ENCODE measurements around the gene GALNT2. TPM values are rescaled to one million over a fixed set of nuclear protein-coding genes. Genes with fewer than 3 reads are reported as not detected.

The GALNT2 gene
- total RNA-seq, 1 experiment from 2014 or later = 62.5 TPM

GRCh38 chr1:230169454-230170152 is 102.6 kb downstream of the GALNT2 start:
- no peak for DNase-seq (ENCODE audit: low read depth in 1 of 2, low spot score in 2 of 2)
- no peak overlapping the region for H3K27ac ChIP-seq
- no peaks in the 10 kb centered on the region for H3K27me3 ChIP-seq (replicated peaks)
- H3K4me3 ChIP-seq = no peak overlapping the region
- no peaks in the 10 kb centered on the region for H3K36me3 ChIP-seq
- H3K9me3 ChIP-seq (replicated peaks) = peaks cover 3% of the 10 kb centered on the region
- H3K4me1 ChIP-seq (replicated peaks) = peaks cover 9% of the 10 kb centered on the region; the same call in 1 of the 2 replicates

- no peaks in the 10 kb centered on the region for H3K27me3 ChIP-seq (replicated peaks)
- H3K9me3 ChIP-seq (replicated peaks) = peaks cover 3% of the 10 kb centered on the region
- no peak overlapping the region for H3K4me3 ChIP-seq
- DNase-seq (ENCODE audit: low read depth in 1 of 2, low spot score in 2 of 2) = no peak
- peaks cover 9% of the 10 kb centered on the region; the same call in 1 of the 2 replicates for H3K4me1 ChIP-seq (replicated peaks)
- H3K27ac ChIP-seq = no peak overlapping the region
- H3K36me3 ChIP-seq = no peaks in the 10 kb centered on the region
Observed at GRCh38 chr1:230170153-230170547, 103.1 kb downstream of the GALNT2 start.

GRCh38 chr1:230170622-230171021 is 103.6 kb downstream of the GALNT2 start:
- no peaks in the 10 kb centered on the region for H3K27me3 ChIP-seq (replicated peaks)
- H3K36me3 ChIP-seq = no peaks in the 10 kb centered on the region
- H3K27ac ChIP-seq = no peak overlapping the region
- DNase-seq (ENCODE audit: low read depth in 1 of 2, low spot score in 2 of 2) = no peak
- no peak overlapping the region for H3K4me3 ChIP-seq
- H3K9me3 ChIP-seq (replicated peaks) = peaks cover 3% of the 10 kb centered on the region
- peaks cover 9% of the 10 kb centered on the region; the same call in 1 of the 2 replicates for H3K4me1 ChIP-seq (replicated peaks)

- no peak overlapping the region for H3K4me3 ChIP-seq
- DNase-seq (ENCODE audit: low read depth in 1 of 2, low spot score in 2 of 2) = no peak
Observed at GRCh38 chr1:230171356-230172015, 104.4 kb downstream of the GALNT2 start.

GRCh38 chr1:230172016-230172537 is 105.0 kb downstream of the GALNT2 start:
- Histone ChIP-seq H3K9me3 (replicated peaks) (peaks cover 2% of the 10 kb centered on the region), H3K27me3 (replicated peaks) (no peaks in the 10 kb centered on the region), H3K4me1 (replicated peaks) (peaks cover 9% of the 10 kb centered on the region; the same call in 1 of the 2 replicates), H3K4me3 (no peak overlapping the region), H3K36me3 (no peaks in the 10 kb centered on the region), H3K27ac (no peak overlapping the region)
- DNase-seq (ENCODE audit: low read depth in 1 of 2, low spot score in 2 of 2) = no peak

More at GRCh38 chr1:230171356-230172015, 104.4 kb downstream of the GALNT2 start:
- H3K27ac ChIP-seq = no peak overlapping the region
- no peaks in the 10 kb centered on the region for H3K27me3 ChIP-seq (replicated peaks)
- peaks cover 9% of the 10 kb centered on the region; the same call in 1 of the 2 replicates for H3K4me1 ChIP-seq (replicated peaks)
- no peaks in the 10 kb centered on the region for H3K36me3 ChIP-seq
- peaks cover 3% of the 10 kb centered on the region for H3K9me3 ChIP-seq (replicated peaks)

GRCh38 chr1:230173187-230173975 is 106.3 kb downstream of the GALNT2 start:
- H3K9me3 ChIP-seq (replicated peaks) = no peaks in the 10 kb centered on the region
- no peaks in the 10 kb centered on the region for H3K36me3 ChIP-seq
- H3K27me3 ChIP-seq (replicated peaks) = no peaks in the 10 kb centered on the region
- H3K27ac ChIP-seq = no peak overlapping the region
- DNase-seq (ENCODE audit: low read depth in 1 of 2, low spot score in 2 of 2) = no peak
- no peak overlapping the region for H3K4me3 ChIP-seq
- H3K4me1 ChIP-seq (replicated peaks) = peaks cover 9% of the 10 kb centered on the region; the same call in 1 of the 2 replicates

GRCh38 chr1:230174041-230174440 is 107.0 kb downstream of the GALNT2 start:
- H3K4me1 ChIP-seq (replicated peaks) = peaks cover 9% of the 10 kb centered on the region; the same call in 1 of the 2 replicates
- DNase-seq (ENCODE audit: low read depth in 1 of 2, low spot score in 2 of 2) = peak in 1 of 2 experiments; percentile 30
- no peak overlapping the region for H3K27ac ChIP-seq
- H3K27me3 ChIP-seq (replicated peaks) = no peaks in the 10 kb centered on the region
- H3K9me3 ChIP-seq (replicated peaks) = no peaks in the 10 kb centered on the region
- H3K4me3 ChIP-seq = no peak overlapping the region
- no peaks in the 10 kb centered on the region for H3K36me3 ChIP-seq

GRCh38 chr1:230174471-230175162 is 107.6 kb downstream of the GALNT2 start:
- Histone ChIP-seq H3K36me3 (peaks cover 5% of the 10 kb centered on the region; the same call in 1 of the 2 replicates), H3K9me3 (replicated peaks) (no peaks in the 10 kb centered on the region), H3K4me1 (replicated peaks) (peaks cover 9% of the 10 kb centered on the region; the same call in 1 of the 2 replicates), H3K27ac (no peak overlapping the region), H3K27me3 (replicated peaks) (no peaks in the 10 kb centered on the region), H3K4me3 (no peak overlapping the region)
- DNase-seq (ENCODE audit: low read depth in 1 of 2, low spot score in 2 of 2) = peak in 1 of 2 experiments; percentile 25

GRCh38 chr1:230175163-230175747 is 108.2 kb downstream of the GALNT2 start:
- peaks cover 6% of the 10 kb centered on the region; the same call in 1 of the 2 replicates for H3K36me3 ChIP-seq
- no peak overlapping the region for H3K4me3 ChIP-seq
- DNase-seq (ENCODE audit: low read depth in 1 of 2, low spot score in 2 of 2) = peak in 1 of 2 experiments; percentile 8
- H3K4me1 ChIP-seq (replicated peaks) = peaks cover 9% of the 10 kb centered on the region; the same call in 1 of the 2 replicates
- no peaks in the 10 kb centered on the region for H3K27me3 ChIP-seq (replicated peaks)
- H3K27ac ChIP-seq = no peak overlapping the region
- H3K9me3 ChIP-seq (replicated peaks) = no peaks in the 10 kb centered on the region

- H3K4me1 ChIP-seq (replicated peaks) = peaks cover 9% of the 10 kb centered on the region; the same call in 1 of the 2 replicates
- H3K27me3 ChIP-seq (replicated peaks) = no peaks in the 10 kb centered on the region
- peak in 1 of 2 experiments; percentile 5 for DNase-seq (ENCODE audit: low read depth in 1 of 2, low spot score in 2 of 2)
- H3K9me3 ChIP-seq (replicated peaks) = no peaks in the 10 kb centered on the region
- H3K36me3 ChIP-seq = peaks cover 6% of the 10 kb centered on the region; the same call in 1 of the 2 replicates
- H3K27ac ChIP-seq = no peak overlapping the region
- H3K4me3 ChIP-seq = no peak overlapping the region
Observed at GRCh38 chr1:230175839-230176238, 108.8 kb downstream of the GALNT2 start.

- peaks cover 7% of the 10 kb centered on the region; the same call in 1 of the 2 replicates for H3K4me1 ChIP-seq (replicated peaks)
- DNase-seq (ENCODE audit: low read depth in 1 of 2, low spot score in 2 of 2) = no peak
- H3K4me3 ChIP-seq = no peak overlapping the region
- no peak overlapping the region for H3K27ac ChIP-seq
- H3K9me3 ChIP-seq (replicated peaks) = no peaks in the 10 kb centered on the region
- peaks cover 6% of the 10 kb centered on the region; the same call in 1 of the 2 replicates for H3K36me3 ChIP-seq
- H3K27me3 ChIP-seq (replicated peaks) = no peaks in the 10 kb centered on the region
Observed at GRCh38 chr1:230176326-230176725, 109.3 kb downstream of the GALNT2 start.

GRCh38 chr1:230176871-230177411 is 109.9 kb downstream of the GALNT2 start:
- Histone ChIP-seq H3K27ac (no peak overlapping the region), H3K4me3 (no peak overlapping the region), H3K27me3 (replicated peaks) (no peaks in the 10 kb centered on the region), H3K4me1 (replicated peaks) (peaks cover 5% of the 10 kb centered on the region; the same call in 1 of the 2 replicates), H3K9me3 (replicated peaks) (no peaks in the 10 kb centered on the region), H3K36me3 (peaks cover 6% of the 10 kb centered on the region; the same call in 1 of the 2 replicates)
- DNase-seq (ENCODE audit: low read depth in 1 of 2, low spot score in 2 of 2) = peak in 1 of 2 experiments; percentile 27

Measured in SJSA1 (cell line).